CD14-positive monocyte (primary cell): ENCODE measurements around the gene EXOC4. TPM values are rescaled to one million over a fixed set of nuclear protein-coding genes. Genes with fewer than 3 reads are reported as not detected.

Experiments
- DNase-seq, 3 donors: peaks; one replicate each; pipeline ENCODE4 v3.0.0-alpha.2; 2011 to 2022
- H2AFZ ChIP-seq: 2 replicates; pipeline ENCODE4 v1.6.0; 2012; ENCODE audit warnings: mild to moderate bottlenecking, low read depth, low read length, inconsistent platforms; ENCODE audit not compliant: insufficient read depth, poor library complexity, severe bottlenecking
- H3K27ac ChIP-seq, 2 donors: 1 replicate in 1 of 2; 2 replicates in 1 of 2; pipeline ENCODE4 v1.5.1; 2012 to 2013; ENCODE audit warnings: low read length in 2 of 2, control low read depth in 1 of 2, inconsistent platforms in 1 of 2, low read depth in 1 of 2, mild to moderate bottlenecking in 1 of 2
- H3K27me3 ChIP-seq, 2 donors: one replicate each; pipeline versions ENCODE4 v1.6.0 to v1.6.1; 2011 to 2013; ENCODE audit warnings: low read length in 2 of 2; ENCODE audit not compliant: control insufficient read depth in 2 of 2, insufficient read depth in 2 of 2
- H3K36me3 ChIP-seq, 2 donors: replicated peaks in 1 of 2; 1 replicate in 1 of 2; 2 replicates in 1 of 2; pipeline versions ENCODE4 v1.5.1 to v1.6.1; 2012 to 2013; ENCODE audit warnings: low read length in 2 of 2, control low read depth in 1 of 2, inconsistent platforms in 1 of 2, mild to moderate bottlenecking in 1 of 2; ENCODE audit not compliant: insufficient read depth in 2 of 2, control insufficient read depth in 1 of 2
- H3K4me1 ChIP-seq, 2 donors: 1 replicate in 1 of 2; 2 replicates in 1 of 2; pipeline versions ENCODE4 v1.5.1 to v1.6.1; 2012 to 2013; ENCODE audit warnings: low read length in 2 of 2, control low read depth in 1 of 2, inconsistent platforms in 1 of 2, mild to moderate bottlenecking in 1 of 2, moderate library complexity in 1 of 2; ENCODE audit not compliant: insufficient read depth in 2 of 2, control insufficient read depth in 1 of 2
- H3K4me2 ChIP-seq: replicated peaks from 2 replicates; pipeline ENCODE3; 2012; ENCODE audit warnings: low read length, moderate library complexity, mild to moderate bottlenecking; ENCODE audit not compliant: poor library complexity, severe bottlenecking; ENCODE audit errors: extremely low read depth
- H3K4me3 ChIP-seq, 3 experiments: fragments of 200-600 bp in 1 of 3; sonication (generic) in 1 of 3; replicated peaks in 1 of 3; 1 replicate in 2 of 3; 2 replicates in 1 of 3; pipeline ENCODE4 v1.5.1; 2011 to 2013; ENCODE audit warnings: low read length in 3 of 3, mild to moderate bottlenecking in 3 of 3, control low read depth in 2 of 3, low read depth in 2 of 3, inconsistent platforms in 1 of 3, moderate library complexity in 1 of 3
- H3K79me2 ChIP-seq: 2 replicates; pipeline ENCODE4 v1.6.0; 2012; ENCODE audit warnings: mild to moderate bottlenecking, control low read depth, inconsistent platforms, low read length, moderate library complexity; ENCODE audit not compliant: insufficient read depth
- H3K9ac ChIP-seq: 2 replicates; pipeline ENCODE4 v1.6.0; 2017; ENCODE audit warnings: low read length, mild to moderate bottlenecking; ENCODE audit not compliant: insufficient read depth, poor library complexity, severe bottlenecking
- H3K9me3 ChIP-seq, 2 donors: replicated peaks in 1 of 2; 1 replicate in 1 of 2; 2 replicates in 1 of 2; pipeline versions ENCODE4 v1.5.1 to v1.6.1; 2012 to 2013; ENCODE audit warnings: low read length in 2 of 2, control low read depth in 1 of 2; ENCODE audit not compliant: control insufficient read depth in 1 of 2, insufficient read depth in 1 of 2
- H4K20me1 ChIP-seq: 2 replicates; pipeline ENCODE4 v1.6.0; 2012; ENCODE audit warnings: mild to moderate bottlenecking, low read length, control low read depth, moderate library complexity; ENCODE audit not compliant: insufficient read depth
- H3K27ac Mint-ChIP-seq, 7 donors: one replicate each; pipeline ENCODE4 v1.8.0; 2020; ENCODE audit warnings: mild to moderate bottlenecking in 7 of 7, mixed read lengths in 7 of 7, moderate library complexity in 6 of 7, inconsistent platforms in 2 of 7
- H3K27me3 Mint-ChIP-seq, 3 donors: one replicate each; pipeline ENCODE4 v1.8.0; 2021 to 2022; ENCODE audit warnings: low read depth in 3 of 3, mild to moderate bottlenecking in 3 of 3, mixed read lengths in 3 of 3, moderate library complexity in 3 of 3, inconsistent platforms in 1 of 3
- H3K36me3 Mint-ChIP-seq, 2 donors: one replicate each; pipeline ENCODE4 v1.8.0; 2020; ENCODE audit warnings: mixed read lengths in 2 of 2, inconsistent platforms in 1 of 2, mild to moderate bottlenecking in 1 of 2
- H3K4me1 Mint-ChIP-seq: one replicate; pipeline ENCODE4 v1.8.0; 2020; ENCODE audit warnings: mild to moderate bottlenecking, mixed read lengths
- H3K4me3 Mint-ChIP-seq, 2 donors: one replicate each; pipeline ENCODE4 v1.8.0; 2020; ENCODE audit warnings: mild to moderate bottlenecking in 2 of 2, mixed read lengths in 2 of 2, moderate library complexity in 1 of 2
- H3K9me3 Mint-ChIP-seq, 7 donors: one replicate each; pipeline ENCODE4 v1.8.0; 2020 to 2022; ENCODE audit warnings: mixed read lengths in 7 of 7, mild to moderate bottlenecking in 6 of 7, moderate library complexity in 6 of 7, inconsistent platforms in 2 of 7
- WGBS: methylation state at CpG from one replicate; pipeline ENCODE4 v1.1.5; 2013; ENCODE audit warnings: missing lambda C conversion rate; ENCODE audit not compliant: insufficient coverage; 5-methylcytosine and 5-hydroxymethylcytosine counted together
- intact Hi-C, 2 donors: fragments of 100-400 bp; cut with micrococcal nuclease; formaldehyde crosslinking; loops; one replicate each; pipeline versions ENCODE4 v1.15.0 to v1.15.1; 2023
- polyA plus RNA-seq, 3 donors: library from polyadenylated mRNA; depleted of rRNA in 1 of 3; unstranded in 2 of 3; stranded (reverse) in 1 of 3; fragments of 300-500 nt in 2 of 3; fragments of >200 nt in 1 of 3; fragmentation: Illumina TruSeq in 2 of 3; gene quantifications; 1 replicate in 2 of 3; 2 replicates in 1 of 3; pipeline ENCODE4 v1.2.3, GENCODE V29; 2012 to 2021
- TF ChIP-seq, protein P1 (sequence below): fragments of 200-600 bp; IDR thresholded peaks from one replicate; pipeline ENCODE4 v1.8.0; 2022; ENCODE audit warnings: antibody characterized with exemption, mild to moderate bottlenecking

The EXOC4 gene
- polyA plus RNA-seq, 3 donors: 20.6 to 22.3 (median 22.3) TPM

DNA sequence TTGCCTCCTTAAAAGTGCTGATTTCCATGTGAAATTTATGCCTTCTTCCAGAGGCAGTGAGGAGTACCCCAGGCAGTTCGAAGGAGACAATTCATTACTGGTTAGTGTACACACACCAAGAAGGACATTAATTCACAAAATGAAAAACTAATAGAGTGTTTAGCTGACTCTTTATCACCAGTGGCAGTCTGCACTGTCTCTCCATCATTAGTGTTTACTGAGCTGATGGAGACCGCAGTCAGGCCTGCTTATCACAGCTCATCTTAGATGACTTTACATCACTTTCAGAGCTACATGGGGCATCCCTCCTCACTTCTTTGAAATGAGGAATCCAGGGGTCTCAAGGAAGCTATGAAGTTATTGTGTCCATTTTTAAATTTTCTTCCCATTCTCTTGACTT is 718.7 kb downstream of the EXOC4 start:
- H3K4me3 ChIP-seq: no peak overlapping the region
- H4K20me1 ChIP-seq: no peaks in the 10 kb centered on the region
- peaks cover 0 to 6% of the 10 kb centered on the region in 2 donors for H3K9me3 ChIP-seq
- Mint-ChIP-seq H3K9me3 (peaks cover 16 to 24% (median 21%) of the 10 kb centered on the region in 7 donors), H3K27me3 (peaks cover 0 to 2% (median 0%) of the 10 kb centered on the region in 3 donors), H3K36me3 (peaks cover 3 to 13% of the 10 kb centered on the region in 2 donors), H3K4me3 (no peak overlapping the region), H3K4me1 (no peaks in the 10 kb centered on the region), H3K27ac (no peak overlapping the region)
- no peak overlapping the region for H2AFZ ChIP-seq
- intact Hi-C loops: no loop called here
- no CpG with 5 or more reads among the region's 2 CpGs for WGBS
- H3K79me2 ChIP-seq: no peaks in the 10 kb centered on the region
- H3K36me3 ChIP-seq: no peaks in the 10 kb centered on the region
- no peak overlapping the region for H3K9ac ChIP-seq
- H3K4me1 ChIP-seq: no peaks in the 10 kb centered on the region
- DNase-seq: no peak
- no peak overlapping the region for H3K4me2 ChIP-seq
- no peak overlapping the region for H3K27ac ChIP-seq
- H3K27me3 ChIP-seq: no peaks in the 10 kb centered on the region
- TF ChIP-seq, protein P1, sequence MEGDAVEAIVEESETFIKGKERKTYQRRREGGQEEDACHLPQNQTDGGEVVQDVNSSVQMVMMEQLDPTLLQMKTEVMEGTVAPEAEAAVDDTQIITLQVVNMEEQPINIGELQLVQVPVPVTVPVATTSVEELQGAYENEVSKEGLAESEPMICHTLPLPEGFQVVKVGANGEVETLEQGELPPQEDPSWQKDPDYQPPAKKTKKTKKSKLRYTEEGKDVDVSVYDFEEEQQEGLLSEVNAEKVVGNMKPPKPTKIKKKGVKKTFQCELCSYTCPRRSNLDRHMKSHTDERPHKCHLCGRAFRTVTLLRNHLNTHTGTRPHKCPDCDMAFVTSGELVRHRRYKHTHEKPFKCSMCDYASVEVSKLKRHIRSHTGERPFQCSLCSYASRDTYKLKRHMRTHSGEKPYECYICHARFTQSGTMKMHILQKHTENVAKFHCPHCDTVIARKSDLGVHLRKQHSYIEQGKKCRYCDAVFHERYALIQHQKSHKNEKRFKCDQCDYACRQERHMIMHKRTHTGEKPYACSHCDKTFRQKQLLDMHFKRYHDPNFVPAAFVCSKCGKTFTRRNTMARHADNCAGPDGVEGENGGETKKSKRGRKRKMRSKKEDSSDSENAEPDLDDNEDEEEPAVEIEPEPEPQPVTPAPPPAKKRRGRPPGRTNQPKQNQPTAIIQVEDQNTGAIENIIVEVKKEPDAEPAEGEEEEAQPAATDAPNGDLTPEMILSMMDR: no peak

DNA sequence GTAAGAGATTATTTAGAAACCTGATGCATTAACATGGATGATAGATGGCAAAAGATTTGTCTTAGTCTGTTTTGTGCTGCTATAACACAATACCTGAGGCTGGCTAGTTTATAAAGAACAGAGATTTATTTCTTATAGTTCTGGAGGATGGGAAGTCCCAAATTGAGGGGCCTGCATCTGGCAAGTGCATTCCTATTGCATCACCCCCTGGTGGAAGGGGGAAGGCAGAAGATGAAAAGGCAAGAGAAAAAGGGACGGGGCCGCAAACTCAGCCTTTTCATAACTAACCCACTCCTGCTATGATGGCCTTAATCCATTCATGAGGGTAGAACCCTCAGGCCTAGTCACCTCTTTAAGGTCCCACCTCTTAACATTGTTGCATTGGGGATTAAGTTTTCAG is 720.8 kb downstream of the EXOC4 start:
- Histone ChIP-seq H3K4me2 (no peak overlapping the region), H3K79me2 (no peaks in the 10 kb centered on the region), H3K9me3 (peaks cover 0 to 6% of the 10 kb centered on the region in 2 donors), H3K4me3 (no peak overlapping the region), H3K9ac (no peak overlapping the region), H3K27me3 (no peaks in the 10 kb centered on the region), H4K20me1 (no peaks in the 10 kb centered on the region), H2AFZ (no peak overlapping the region), H3K36me3 (no peaks in the 10 kb centered on the region), H3K27ac (no peak overlapping the region), H3K4me1 (no peaks in the 10 kb centered on the region)
- no peak overlapping the region for H3K4me3 Mint-ChIP-seq
- H3K9me3 Mint-ChIP-seq: peaks cover 3 to 12% (median 8%) of the 10 kb centered on the region in 7 donors
- WGBS: no CpG with 5 or more reads among the region's 2 CpGs
- no peak overlapping the region for H3K27ac Mint-ChIP-seq
- H3K4me1 Mint-ChIP-seq: peaks cover 2% of the 10 kb centered on the region
- H3K36me3 Mint-ChIP-seq: peaks cover 3 to 13% of the 10 kb centered on the region in 2 donors
- no peak for DNase-seq
- TF ChIP-seq, protein P1: no peak
- peaks cover 0 to 2% (median 0%) of the 10 kb centered on the region in 3 donors for H3K27me3 Mint-ChIP-seq
- intact Hi-C loops: no loop called here
